Thoracic aorta (tissue), 2 donors: ENCODE data around the gene TEAD1. TPM values are rescaled to one million over a fixed set of nuclear protein-coding genes. Genes with fewer than 3 reads are reported as not detected.

Experiments
- ATAC-seq: fragments of 150-250 bp; one replicate; pipeline ENCODE4 v1.8.0; 2017; ENCODE audit warnings: low read depth; ENCODE audit not compliant: insufficient number of reproducible peaks, low FRiP score
- DNase-seq: peaks from one replicate; pipeline ENCODE4 v3.0.0-alpha.2; 2020; ENCODE audit warnings: low spot score
- H3K27ac ChIP-seq, 2 donors: fragments of 200-600 bp; sonication (generic); 1 replicate in 1 of 2; 2 replicates in 1 of 2; pipeline ENCODE4 v1.5.1; 2016; ENCODE audit warnings: mild to moderate bottlenecking in 2 of 2, moderate library complexity in 2 of 2
- H3K27me3 ChIP-seq: fragments of 200-600 bp; sonication (generic); replicated peaks from 2 replicates; pipeline ENCODE4 v1.6.0; 2016; ENCODE audit warnings: mild to moderate bottlenecking; ENCODE audit not compliant: insufficient read depth
- H3K36me3 ChIP-seq: fragments of 200-600 bp; sonication (generic); one replicate; pipeline ENCODE4 v1.5.1; 2016
- H3K4me1 ChIP-seq, 2 donors: fragments of 200-600 bp; sonication (generic); 1 replicate in 1 of 2; 2 replicates in 1 of 2; pipeline versions ENCODE4 v1.5.1 to v1.6.0; 2016; ENCODE audit warnings: low read depth in 2 of 2, mild to moderate bottlenecking in 1 of 2; ENCODE audit not compliant: control insufficient read depth in 1 of 2
- H3K4me3 ChIP-seq: fragments of 200-600 bp; sonication (generic); 2 replicates; pipeline ENCODE4 v1.5.1; 2016; ENCODE audit warnings: mild to moderate bottlenecking
- H3K9me3 ChIP-seq: fragments of 200-600 bp; sonication (generic); 2 replicates; pipeline ENCODE4 v1.5.1; 2016
- CTCF ChIP-seq: fragments of 200-600 bp; sonication (generic); IDR thresholded peaks from one replicate; pipeline ENCODE4 v1.5.1; 2019; ENCODE audit warnings: antibody characterized with exemption
- total RNA-seq, 2 donors: library from RNA; depleted of rRNA; stranded (reverse); fragments of >200 nt; gene quantifications; one replicate each; pipeline versions ENCODE4 v1.1.0 to v1.2.3, GENCODE V29; 2016

The TEAD1 gene
- total RNA-seq, 2 donors from 2014 or later: 57.3 to 164 TPM

- H3K36me3 ChIP-seq: peaks cover 4% of the 10 kb centered on the region
Observed at GRCh38 chr11:12880327-12880726, 206.1 kb downstream of the TEAD1 start.

GRCh38 chr11:12882670-12883069 lies 208.4 kb downstream of the TEAD1 start:
- no peaks in the 10 kb centered on the region for H3K9me3 ChIP-seq
- DNase-seq (no peak), ATAC-seq (no peak)
- H3K27me3 ChIP-seq: no peaks in the 10 kb centered on the region
- H3K4me1 ChIP-seq: no peaks in the 10 kb centered on the region
- no peak overlapping the region for H3K4me3 ChIP-seq
- H3K27ac ChIP-seq: no peak overlapping the region
- peaks cover 4% of the 10 kb centered on the region for H3K36me3 ChIP-seq
- no peak for TF ChIP-seq CTCF

More at GRCh38 chr11:12880327-12880726, 206.1 kb downstream of the TEAD1 start:
- no peak overlapping the region for H3K4me3 ChIP-seq
- DNase-seq (no peak), ATAC-seq (no peak)
- no peak overlapping the region for H3K27ac ChIP-seq
- no peaks in the 10 kb centered on the region for H3K27me3 ChIP-seq
- no peak for TF ChIP-seq CTCF
- no peaks in the 10 kb centered on the region for H3K4me1 ChIP-seq
- no peaks in the 10 kb centered on the region for H3K9me3 ChIP-seq

GRCh38 chr11:12884751-12885318 lies 210.6 kb downstream of the TEAD1 start:
- H3K9me3 ChIP-seq: no peaks in the 10 kb centered on the region
- no peak for DNase-seq
- peaks cover 7 to 9% of the 10 kb centered on the region in 2 donors for H3K4me1 ChIP-seq
- H3K27ac ChIP-seq: no peak overlapping the region
- H3K4me3 ChIP-seq: no peak overlapping the region
- TF ChIP-seq CTCF: no peak
- H3K36me3 ChIP-seq: peaks cover 4% of the 10 kb centered on the region
- ATAC-seq: no peak
- H3K27me3 ChIP-seq: no peaks in the 10 kb centered on the region

GRCh38 chr11:12885717-12886239 lies 211.6 kb downstream of the TEAD1 start:
- TF ChIP-seq CTCF: no peak
- no peaks in the 10 kb centered on the region for H3K27me3 ChIP-seq
- H3K27ac ChIP-seq: no peak overlapping the region
- no peak for ATAC-seq
- no peaks in the 10 kb centered on the region for H3K9me3 ChIP-seq
- peaks cover 16 to 18% of the 10 kb centered on the region in 2 donors for H3K4me1 ChIP-seq
- no peak for DNase-seq
- H3K4me3 ChIP-seq: no peak overlapping the region
- peaks cover 4% of the 10 kb centered on the region for H3K36me3 ChIP-seq

GRCh38 chr11:12886508-12886907 lies 212.3 kb downstream of the TEAD1 start:
- no peak for DNase-seq
- H3K27me3 ChIP-seq: no peaks in the 10 kb centered on the region
- H3K9me3 ChIP-seq: no peaks in the 10 kb centered on the region
- H3K4me3 ChIP-seq: no peak overlapping the region
- H3K36me3 ChIP-seq: peaks cover 4% of the 10 kb centered on the region
- no peak overlapping the region for H3K27ac ChIP-seq
- no peak for TF ChIP-seq CTCF
- ATAC-seq: no peak
- H3K4me1 ChIP-seq: peaks cover 20 to 23% of the 10 kb centered on the region in 2 donors
